Measurements from ENCODE around the gene TRMT13.

- no peak for TF ChIP-seq CTCF (IDR thresholded peaks at IDR 0.05; ENCODE audit: low read length)
- TF ChIP-seq EZH2 (IDR thresholded peaks at IDR 0.05; ENCODE audit: borderline replicate concordance, low read length), result no peak
Measured at GRCh38 chr1:100164702-100165101, 31.7 kb downstream of the TRMT13 start.

All from OCI-LY1 (cell line).